ENCODE results near the gene MPLKIP. TPM values are rescaled to one million over a fixed set of nuclear protein-coding genes. Genes with fewer than 3 reads are reported as not detected.
"Not testable (repeated sequence)": the region's sequence is repeated elsewhere in the genome, so short reads cannot be mapped to it uniquely, and the experiment has no call there.

The MPLKIP gene
- total RNA-seq, 2 experiments from 2014 or later: 34.4 to 35.1 TPM

DNA sequence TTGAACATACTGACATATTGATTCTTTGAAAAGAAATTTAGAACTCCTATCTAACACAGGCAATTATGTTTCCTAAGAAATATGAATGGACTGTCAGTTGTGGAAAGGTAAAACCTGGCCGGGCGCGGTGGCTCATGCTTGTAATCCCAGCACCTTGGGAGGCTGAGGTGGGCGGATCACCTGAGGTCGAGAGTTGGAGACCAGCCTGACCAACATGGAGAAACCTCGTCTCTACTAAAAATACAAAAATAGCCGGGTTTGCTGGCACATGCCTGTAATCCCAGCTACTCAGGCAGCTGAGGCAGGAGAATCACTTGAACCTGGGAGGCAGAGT lies 13.8 kb upstream of the MPLKIP start:
- H3K27me3 Mint-ChIP-seq; H3K4me3 Mint-ChIP-seq; CTCF ChIA-PET; DNase-seq; H3K36me3 Mint-ChIP-seq (ENCODE audit: low read depth); H3K9me3 Mint-ChIP-seq; H3K27ac Mint-ChIP-seq; POLR2A ChIA-PET; H3K4me1 Mint-ChIP-seq: not testable (repeated sequence)

DNA sequence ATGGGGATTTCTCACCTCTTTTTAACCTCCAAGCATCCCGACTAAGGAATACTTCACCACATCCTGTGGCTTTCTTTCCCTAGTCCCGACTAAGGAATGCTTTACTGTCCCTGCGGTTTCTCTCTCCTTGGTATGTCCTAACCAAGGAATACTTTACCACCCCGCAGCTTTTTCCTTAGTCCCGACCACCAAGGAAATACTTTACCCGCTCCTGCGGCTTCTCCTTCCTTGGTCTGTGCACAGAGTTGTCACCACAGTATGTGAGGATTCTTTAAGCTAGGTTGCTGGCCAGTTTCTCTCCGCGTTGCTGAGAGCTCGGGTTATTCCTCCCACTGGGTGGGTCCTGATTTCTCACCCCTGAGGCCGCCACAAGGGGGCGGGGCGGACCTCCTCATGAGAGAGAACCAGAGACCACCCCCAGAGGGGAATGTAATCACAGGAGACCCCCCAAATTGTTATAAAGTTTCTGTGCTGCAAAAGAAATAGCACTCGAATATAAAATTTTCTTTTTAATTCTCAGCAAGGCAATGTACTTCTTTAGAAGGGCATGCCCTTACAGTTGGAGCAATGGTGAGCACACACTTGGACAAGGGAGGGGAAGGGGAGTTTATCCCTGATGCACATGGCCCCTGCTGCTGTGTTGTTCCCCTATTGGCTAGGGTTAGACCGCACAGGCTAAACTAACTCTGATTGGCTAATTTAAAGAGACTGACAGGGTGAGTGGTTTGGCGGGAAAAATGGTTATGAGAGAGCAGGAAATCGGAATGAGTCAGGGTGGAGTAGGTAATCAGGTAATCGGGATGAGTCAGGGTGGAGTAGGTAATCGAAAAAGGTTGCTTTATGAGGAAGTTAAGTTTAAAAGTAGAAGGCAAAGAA lies 13.2 kb upstream of the MPLKIP start:
- Mint-ChIP-seq H3K27me3 (peaks cover 6% of the 10 kb centered on the region), H3K4me1 (no peaks in the 10 kb centered on the region), H3K9me3 (no peaks in the 10 kb centered on the region), H3K4me3 (no peak overlapping the region), H3K27ac (no peak overlapping the region), H3K36me3 (ENCODE audit: low read depth) (no peaks in the 10 kb centered on the region)
- ChIA-PET CTCF (no interaction called here), POLR2A (no interaction called here)
- no peak for DNase-seq

DNA sequence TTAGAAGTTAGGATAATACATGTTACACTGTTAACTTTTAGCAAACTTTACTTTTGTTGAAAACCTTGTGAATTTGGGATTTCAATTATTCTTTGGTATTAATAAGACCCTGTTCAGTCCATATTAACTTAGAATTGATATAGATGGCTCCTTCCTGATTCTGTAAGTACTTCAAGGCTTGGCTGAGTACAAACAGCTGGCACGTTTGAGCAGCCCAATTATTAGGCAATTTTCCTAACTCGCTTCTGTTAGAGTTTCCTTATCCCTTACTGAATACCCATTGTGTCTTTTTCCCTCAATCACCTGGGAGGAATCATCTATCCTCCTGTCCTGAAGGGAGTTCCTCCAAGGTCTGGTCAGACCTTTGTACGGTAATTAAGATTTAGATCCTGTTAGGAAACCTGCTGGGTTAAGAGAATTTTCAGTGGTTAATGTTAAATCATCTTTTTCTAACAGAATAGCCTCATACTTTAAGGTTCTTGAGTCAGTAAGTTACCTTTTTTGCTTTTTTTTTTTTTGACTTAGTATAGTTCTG lies 11.2 kb upstream of the MPLKIP start:
- CTCF ChIA-PET; H3K27ac Mint-ChIP-seq; H3K36me3 Mint-ChIP-seq (ENCODE audit: low read depth); H3K4me1 Mint-ChIP-seq; H3K4me3 Mint-ChIP-seq; H3K9me3 Mint-ChIP-seq; DNase-seq; POLR2A ChIA-PET; H3K27me3 Mint-ChIP-seq: not testable (repeated sequence)

DNA sequence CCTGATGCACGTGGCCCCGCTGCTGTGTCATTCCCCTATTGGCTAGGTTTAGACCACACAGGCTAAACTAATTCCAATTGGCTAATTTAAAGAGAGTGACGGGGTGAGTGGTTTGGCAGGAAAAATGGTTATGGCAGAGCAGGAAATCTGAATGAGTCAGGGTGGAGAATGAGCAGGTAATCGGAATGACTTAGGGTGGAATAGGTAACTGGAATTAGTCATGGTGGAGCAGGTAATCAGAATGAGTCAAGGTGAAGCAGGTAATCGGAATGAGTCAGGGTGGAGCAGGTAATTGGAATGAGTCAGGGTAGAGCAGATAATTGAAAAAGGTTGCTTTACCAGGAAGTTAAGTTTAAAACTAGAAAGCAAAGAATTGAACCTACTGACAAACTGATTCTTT lies 7.5 kb upstream of the MPLKIP start:
- POLR2A ChIA-PET; H3K4me3 Mint-ChIP-seq; H3K9me3 Mint-ChIP-seq; CTCF ChIA-PET; DNase-seq; H3K4me1 Mint-ChIP-seq; H3K27me3 Mint-ChIP-seq; H3K27ac Mint-ChIP-seq; H3K36me3 Mint-ChIP-seq (ENCODE audit: low read depth): not testable (repeated sequence)

DNA sequence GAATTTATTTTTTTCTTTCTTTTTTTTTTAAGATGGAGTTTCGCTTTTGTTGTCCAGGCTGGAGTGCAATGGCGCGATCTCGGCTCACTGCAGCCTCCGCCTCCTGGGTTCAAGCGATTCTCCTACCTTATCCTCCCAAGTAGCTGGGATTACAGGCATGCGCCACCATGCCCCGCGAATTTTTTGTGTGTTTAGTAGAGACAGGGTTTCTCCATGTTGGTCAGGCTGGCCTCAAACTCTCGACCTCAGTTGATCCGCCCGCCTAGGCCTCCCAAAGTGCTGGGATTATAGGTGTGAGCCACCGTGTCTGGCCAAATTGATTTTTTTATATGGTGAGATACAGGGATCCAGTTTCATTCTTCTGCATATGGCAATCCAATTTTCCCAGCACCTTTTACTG lies 5.5 kb upstream of the MPLKIP start:
- H3K4me1 Mint-ChIP-seq; H3K36me3 Mint-ChIP-seq (ENCODE audit: low read depth); H3K27ac Mint-ChIP-seq; H3K4me3 Mint-ChIP-seq; CTCF ChIA-PET; POLR2A ChIA-PET; DNase-seq; H3K9me3 Mint-ChIP-seq: not testable (repeated sequence)
- H3K27me3 Mint-ChIP-seq: peaks cover 10% of the 10 kb centered on the region

DNA sequence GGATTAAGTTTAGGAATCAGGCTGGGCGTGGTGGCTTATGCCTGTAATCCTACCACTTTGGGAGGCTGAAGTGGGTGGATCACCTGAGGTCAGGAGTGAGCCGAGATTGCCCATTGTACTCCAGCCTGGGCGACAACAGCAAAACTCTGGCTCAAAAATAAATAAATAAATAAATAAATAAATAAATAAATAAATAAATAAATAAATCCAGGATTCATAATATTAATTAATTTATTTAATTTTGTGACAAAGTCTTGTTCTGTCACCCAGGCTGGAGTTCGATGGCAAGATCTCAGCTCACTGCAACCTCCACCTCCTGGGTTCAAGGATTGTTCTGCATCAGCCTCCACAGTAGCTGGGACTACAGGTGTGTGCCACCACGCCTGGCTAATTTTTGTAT lies 4.6 kb upstream of the MPLKIP start:
- H3K27ac Mint-ChIP-seq: no peak overlapping the region
- no peaks in the 10 kb centered on the region for H3K9me3 Mint-ChIP-seq
- peaks cover 2% of the 10 kb centered on the region for H3K36me3 Mint-ChIP-seq (ENCODE audit: low read depth)
- ChIA-PET POLR2A (no interaction called here), CTCF (interaction anchor here (0.6 kb wide), 1 partner anchor 11 kb away, joined by 3 read pairs; no protein-coding TSS in a partner anchor)
- H3K27me3 Mint-ChIP-seq: peaks cover 7% of the 10 kb centered on the region
- no peak overlapping the region for H3K4me3 Mint-ChIP-seq
- DNase-seq: no peak
- H3K4me1 Mint-ChIP-seq: peaks cover 4% of the 10 kb centered on the region

DNA sequence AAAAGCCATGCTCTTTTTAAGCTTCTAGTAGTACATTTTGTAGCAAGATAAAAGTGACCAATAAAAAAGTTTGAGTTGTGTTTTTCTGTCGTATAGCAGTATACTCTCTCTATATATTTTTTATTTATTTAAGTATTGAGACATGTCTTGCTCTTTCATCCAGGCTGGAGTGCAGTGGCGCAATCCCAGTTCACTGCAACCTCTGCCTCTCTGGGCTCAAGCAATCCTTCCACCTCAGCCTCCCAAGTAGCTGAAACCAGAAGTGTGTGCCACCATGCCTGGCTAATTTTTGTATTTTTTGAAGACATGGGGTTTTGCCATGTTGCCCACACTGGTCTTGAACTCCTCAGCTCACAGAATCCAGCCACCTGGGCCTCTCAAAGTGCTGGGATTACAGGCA lies 3.1 kb upstream of the MPLKIP start:
- Mint-ChIP-seq H3K4me3 (no peak overlapping the region), H3K27me3 (peaks cover 6% of the 10 kb centered on the region), H3K9me3 (no peaks in the 10 kb centered on the region), H3K4me1 (peaks cover 14% of the 10 kb centered on the region), H3K27ac (no peak overlapping the region), H3K36me3 (ENCODE audit: low read depth) (peaks cover 2% of the 10 kb centered on the region)
- CTCF ChIA-PET: no interaction called here
- POLR2A ChIA-PET: no interaction called here
- no peak for DNase-seq

DNA sequence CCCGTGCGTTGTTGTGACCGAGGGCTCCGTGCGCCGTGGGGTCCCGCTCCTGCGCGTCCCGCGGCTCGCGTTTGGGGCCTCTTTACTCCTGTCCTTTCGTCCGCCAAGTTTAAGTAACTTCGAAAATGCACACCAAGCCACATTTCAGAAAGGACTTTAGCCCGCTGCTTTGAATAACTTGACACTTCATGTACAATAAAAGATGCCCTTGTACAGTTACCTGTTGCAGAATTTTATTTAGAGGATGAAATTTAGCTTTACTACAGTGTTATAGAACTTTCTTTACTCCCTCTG lies 842 bp upstream of the MPLKIP start:
- H3K27me3 Mint-ChIP-seq: peaks cover 6% of the 10 kb centered on the region
- POLR2A ChIA-PET: interaction anchor here (0.7 to 4.0 kb wide), 4 partner anchors 33 to 185 kb away, joined by 3 to 45 read pairs (median 3); partner anchors contain the start of gene CDK13
- H3K4me3 Mint-ChIP-seq: peak overlapping the region; percentile 63
- peaks cover 4% of the 10 kb centered on the region for H3K36me3 Mint-ChIP-seq (ENCODE audit: low read depth)
- H3K27ac Mint-ChIP-seq: no peak overlapping the region
- no peaks in the 10 kb centered on the region for H3K9me3 Mint-ChIP-seq
- DNase-seq: no peak
- peaks cover 21% of the 10 kb centered on the region for H3K4me1 Mint-ChIP-seq
- CTCF ChIA-PET: interaction anchor here (0.6 to 2.9 kb wide), 11 partner anchors 8 to 556 kb away, joined by 3 to 12 read pairs (median 3); partner anchors contain the start of gene RALA

DNA sequence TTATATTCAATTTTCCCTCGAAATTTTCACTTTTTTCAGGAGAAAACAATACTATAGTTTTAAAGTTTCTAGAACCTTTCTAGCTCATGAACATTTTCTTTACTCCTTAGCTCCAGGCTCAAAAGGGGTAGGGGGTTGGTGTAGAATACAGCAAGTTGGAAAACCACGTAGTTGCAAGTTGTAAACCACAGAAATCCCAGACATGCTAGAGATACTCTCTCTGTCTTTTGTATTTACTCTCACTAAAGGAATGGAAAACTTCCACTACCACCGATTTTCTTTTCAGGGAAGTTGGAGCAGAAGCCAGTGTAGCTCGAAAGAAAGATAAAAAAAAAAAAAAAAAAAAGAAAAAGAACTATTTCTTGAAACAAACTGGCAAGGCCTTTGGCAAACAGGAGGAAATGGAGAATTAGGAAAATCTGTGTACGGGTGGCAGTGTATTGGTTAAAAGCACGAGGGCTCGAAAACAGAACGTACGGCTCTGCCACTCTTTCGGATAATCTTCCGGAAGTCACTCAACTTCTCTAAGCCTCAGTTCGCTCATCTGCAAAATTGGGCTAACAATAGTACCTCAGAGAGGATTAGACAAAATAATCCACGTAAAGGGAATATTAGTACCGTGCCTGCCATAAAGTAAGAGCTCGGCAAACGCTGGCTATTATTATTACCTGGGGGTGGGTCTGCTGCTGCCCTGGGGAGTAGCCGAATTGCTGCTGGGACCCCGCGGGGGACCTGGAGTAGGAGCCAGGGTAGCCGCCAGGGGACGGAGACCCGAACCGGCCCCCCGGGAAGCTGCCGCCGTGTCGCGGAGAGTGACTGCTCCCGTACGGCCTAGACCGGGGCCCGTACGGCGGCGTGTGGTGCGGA lies 628 bp downstream of the MPLKIP start:
- ChIA-PET CTCF (interaction anchor here (0.8 to 2.9 kb wide), 12 partner anchors 9 to 554 kb away, joined by 3 to 12 read pairs (median 4); partner anchors contain the start of gene RALA), POLR2A (interaction anchor here (0.7 to 4.0 kb wide), 5 partner anchors 22 to 511 kb away, joined by 3 to 45 read pairs (median 3); partner anchors contain the start of gene CDK13)
- peak overlapping the region; percentile 95 for H3K27ac Mint-ChIP-seq
- H3K9me3 Mint-ChIP-seq: no peaks in the 10 kb centered on the region
- H3K4me1 Mint-ChIP-seq: peaks cover 23% of the 10 kb centered on the region
- peak overlapping the region; percentile 92 for H3K4me3 Mint-ChIP-seq
- H3K27me3 Mint-ChIP-seq: peaks cover 6% of the 10 kb centered on the region
- H3K36me3 Mint-ChIP-seq (ENCODE audit: low read depth): peaks cover 7% of the 10 kb centered on the region
- no peak for DNase-seq

DNA sequence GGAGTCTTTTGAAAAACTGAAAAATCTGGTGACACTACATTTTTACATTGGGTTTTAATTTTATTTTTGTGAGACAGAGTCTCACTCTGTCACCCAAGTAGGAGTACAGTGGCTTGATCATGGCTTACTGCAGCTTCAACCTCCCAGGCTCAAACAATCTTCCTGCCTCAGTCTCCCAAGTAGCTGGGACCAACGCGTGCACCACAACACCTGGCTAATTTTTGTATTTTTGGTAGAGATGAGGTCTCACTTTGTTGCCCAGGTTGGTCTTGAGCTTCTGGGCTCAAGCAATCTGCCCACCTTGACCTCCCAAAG lies 11.5 kb downstream of the MPLKIP start:
- ChIA-PET CTCF (interaction anchor here (0.7 to 1.2 kb wide), 2 partner anchors 12 to 552 kb away, joined by 3 to 4 read pairs; partner anchors contain the start of genes MPLKIP and SUGCT), POLR2A (interaction anchor here (0.6 kb wide), 1 partner anchor 389 kb away, joined by 4 read pairs; no protein-coding TSS in a partner anchor)
- Mint-ChIP-seq H3K27ac (no peak overlapping the region), H3K4me1 (no peaks in the 10 kb centered on the region), H3K27me3 (no peaks in the 10 kb centered on the region), H3K9me3 (no peaks in the 10 kb centered on the region), H3K4me3 (no peak overlapping the region), H3K36me3 (ENCODE audit: low read depth) (peaks cover 4% of the 10 kb centered on the region)
- no peak for DNase-seq

DNA sequence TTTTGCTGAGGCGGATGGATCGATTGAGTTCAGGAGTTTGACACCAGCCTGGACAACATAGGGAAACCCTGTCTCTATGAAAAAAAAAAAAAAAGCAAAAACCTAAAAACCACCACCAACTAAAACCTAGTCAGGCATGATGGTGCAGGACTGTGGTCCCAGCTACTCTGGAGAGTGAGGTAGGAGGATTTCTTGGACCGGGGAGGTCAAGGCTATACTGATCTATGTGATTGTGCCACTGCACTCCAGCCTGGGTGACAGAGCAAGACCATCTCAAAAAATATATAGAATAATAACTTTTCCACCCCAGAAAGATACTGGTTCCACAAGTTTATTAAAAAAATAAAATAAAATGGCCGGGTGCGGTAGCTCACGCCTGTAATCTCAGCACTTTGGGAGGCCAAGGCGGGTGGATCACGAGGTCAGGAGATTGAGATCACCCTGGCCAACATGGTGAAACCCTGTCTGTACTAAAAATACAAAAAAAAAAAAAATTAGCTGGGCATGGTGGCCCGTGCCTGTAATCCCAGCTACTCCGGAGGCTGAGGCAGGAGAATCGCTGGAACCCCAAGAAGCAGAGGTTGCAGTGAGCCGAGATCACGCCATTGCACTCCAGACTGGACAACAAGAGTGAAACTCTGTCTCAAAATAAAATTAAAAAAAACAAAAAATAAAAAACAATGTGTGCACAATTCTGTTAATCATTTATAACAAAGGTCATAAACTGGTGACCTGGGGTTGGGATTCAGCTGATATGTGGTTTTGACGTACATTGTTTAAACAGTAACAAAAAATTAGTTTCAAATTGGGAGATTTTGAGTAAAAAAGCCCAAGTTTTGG lies 12.1 kb downstream of the MPLKIP start:
- not testable (repeated sequence) for DNase-seq; H3K36me3 Mint-ChIP-seq (ENCODE audit: low read depth); H3K9me3 Mint-ChIP-seq; H3K4me3 Mint-ChIP-seq; H3K27ac Mint-ChIP-seq; H3K27me3 Mint-ChIP-seq; H3K4me1 Mint-ChIP-seq
- CTCF ChIA-PET: interaction anchor here (0.7 to 1.2 kb wide), 2 partner anchors 12 to 551 kb away, joined by 3 to 4 read pairs; partner anchors contain the start of genes MPLKIP and SUGCT
- POLR2A ChIA-PET: interaction anchor here (0.6 kb wide), 1 partner anchor 388 kb away, joined by 4 read pairs; no protein-coding TSS in a partner anchor

DNA sequence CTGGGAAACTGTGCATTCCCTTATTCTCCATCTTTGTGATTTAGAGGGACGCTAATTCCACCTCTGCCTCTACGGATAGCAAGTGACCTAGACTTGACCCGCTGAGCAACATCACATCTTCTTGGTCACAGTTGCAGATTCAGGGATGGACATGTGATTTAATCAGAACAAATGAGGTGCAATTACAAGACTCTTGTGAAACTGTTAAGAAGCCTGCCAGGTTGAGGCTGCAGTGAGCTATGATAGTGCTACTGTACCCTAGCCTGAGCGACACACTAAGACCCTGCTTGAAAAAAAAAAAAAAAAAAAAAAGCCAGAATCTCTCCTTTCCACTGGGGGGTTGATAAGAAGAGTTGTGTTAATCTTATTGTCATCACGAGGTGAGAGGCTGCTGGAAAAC lies 14.4 kb downstream of the MPLKIP start:
- Mint-ChIP-seq H3K36me3 (ENCODE audit: low read depth) (peaks cover 4% of the 10 kb centered on the region), H3K27ac (no peak overlapping the region), H3K9me3 (no peaks in the 10 kb centered on the region), H3K4me1 (no peaks in the 10 kb centered on the region), H3K27me3 (no peaks in the 10 kb centered on the region), H3K4me3 (no peak overlapping the region)
- ChIA-PET POLR2A (no interaction called here), CTCF (no interaction called here)
- no peak for DNase-seq

DNA sequence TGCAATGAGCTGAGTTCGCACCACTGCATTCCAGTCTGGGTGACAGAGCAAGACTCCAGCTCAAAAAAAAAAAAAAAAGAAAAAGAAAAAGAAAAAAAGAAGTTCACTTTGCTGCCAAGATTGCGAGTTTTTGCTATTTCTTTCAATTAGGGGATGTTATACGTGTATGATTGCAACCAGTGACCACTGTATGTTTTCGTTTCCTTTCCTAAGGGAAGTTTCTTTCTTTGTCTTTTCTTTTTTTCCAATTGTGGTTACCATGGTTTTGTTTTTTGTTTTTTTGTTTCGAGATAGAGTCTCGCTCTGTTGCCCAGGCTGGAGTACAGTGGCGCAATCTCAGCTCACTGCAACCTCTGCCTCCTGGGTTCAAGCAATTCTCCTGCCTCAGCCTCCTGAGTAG lies 16.2 kb downstream of the MPLKIP start:
- H3K4me1 Mint-ChIP-seq; H3K27ac Mint-ChIP-seq; H3K27me3 Mint-ChIP-seq; POLR2A ChIA-PET; H3K4me3 Mint-ChIP-seq; CTCF ChIA-PET; H3K36me3 Mint-ChIP-seq (ENCODE audit: low read depth); H3K9me3 Mint-ChIP-seq; DNase-seq: not testable (repeated sequence)
